GM21529 (cell line): ENCODE data around the gene SOAT2.
"Not testable (repeated sequence)": the region's sequence is repeated elsewhere in the genome, so short reads cannot be mapped to it uniquely, and the experiment has no call there.

Experiments used
- ATAC-seq: cut with Tn5 transposase; IDR thresholded peaks from one replicate; pipeline ENCODE4 v1.9.1; 2021; ENCODE audit not compliant: unreplicated experiment

Gene SOAT2

GRCh38 chr12:53079226-53080117, 23.8 kb upstream of the SOAT2 start, which contains the start of gene SPRYD3:
SPRYD3 (minus strand) TSS chr12:53079390; CDS start chr12:53079333, 57 bp downstream.
- peak; percentile 99 for ATAC-seq

- ATAC-seq, result no peak
Measured at GRCh38 chr12:53082637-53083175, 20.6 kb upstream of the SOAT2 start.

- ATAC-seq, result no peak
Measured at GRCh38 chr12:53086361-53086760, 16.9 kb upstream of the SOAT2 start.

- no peak for ATAC-seq
Measured at GRCh38 chr12:53090105-53090504, 13.2 kb upstream of the SOAT2 start.

- no peak for ATAC-seq
Measured at GRCh38 chr12:53090554-53090953, 12.7 kb upstream of the SOAT2 start.

- ATAC-seq, result no peak
Measured at GRCh38 chr12:53091756-53092155, 11.5 kb upstream of the SOAT2 start.

- ATAC-seq, result no peak
Measured at GRCh38 chr12:53093777-53094393, 9.4 kb upstream of the SOAT2 start.

- ATAC-seq, result no peak
Measured at GRCh38 chr12:53094394-53094787, 8.9 kb upstream of the SOAT2 start.

- ATAC-seq, result not testable (repeated sequence)
Measured at GRCh38 chr12:53094796-53095595, 8.3 kb upstream of the SOAT2 start.

- not testable (repeated sequence) for ATAC-seq
Measured at GRCh38 chr12:53095596-53095895, 7.7 kb upstream of the SOAT2 start.

- ATAC-seq, result no peak
Measured at GRCh38 chr12:53096089-53096741, 7.1 kb upstream of the SOAT2 start.

GRCh38 chr12:53096759-53097158, 6.5 kb upstream of the SOAT2 start:
- no peak for ATAC-seq

GRCh38 chr12:53097207-53097563, 6.1 kb upstream of the SOAT2 start:
- no peak for ATAC-seq

GRCh38 chr12:53097564-53098353, 5.5 kb upstream of the SOAT2 start, which contains the start of gene IGFBP6:
IGFBP6 (plus strand) TSS chr12:53097667; CDS start chr12:53097718, 51 bp downstream.
- ATAC-seq, result no peak

- ATAC-seq, result no peak
Measured at GRCh38 chr12:53098354-53098981, 4.8 kb upstream of the SOAT2 start.

- ATAC-seq, result no peak
Measured at GRCh38 chr12:53099071-53099882, 4.0 kb upstream of the SOAT2 start.

GRCh38 chr12:53100466-53101151, 2.7 kb upstream of the SOAT2 start:
- no peak for ATAC-seq

- ATAC-seq, result no peak
Measured at GRCh38 chr12:53101266-53101665, 2.0 kb upstream of the SOAT2 start.
